Measurements from ENCODE around the gene GCAT. TPM values are rescaled to one million over a fixed set of nuclear protein-coding genes. Genes with fewer than 3 reads are reported as not detected.

GCAT gene
- total RNA-seq, 2 donors from 2014 or later = 4.2 to 5.1 TPM

- no peak for ATAC-seq (replicated peaks)
Observed at GRCh38 chr22:37862570-37863325, 55.0 kb downstream of the GCAT start.

GRCh38 chr22:37865510-37865909 lies 57.8 kb downstream of the GCAT start:
- peaks cover 10% of the 10 kb centered on the region for H3K4me1 Mint-ChIP-seq
- no peak overlapping the region for H3K4me3 Mint-ChIP-seq
- ATAC-seq (replicated peaks) = no peak
- H3K9me3 Mint-ChIP-seq = no peaks in the 10 kb centered on the region
- H3K36me3 Mint-ChIP-seq (ENCODE audit: low read depth) = peaks cover 100% of the 10 kb centered on the region
- no peaks in the 10 kb centered on the region for H3K27me3 Mint-ChIP-seq
- no peak overlapping the region for H3K27ac Mint-ChIP-seq

More at GRCh38 chr22:37862570-37863325, 55.0 kb downstream of the GCAT start:
- no peak overlapping the region for H3K4me3 Mint-ChIP-seq
- no peaks in the 10 kb centered on the region for H3K27me3 Mint-ChIP-seq
- H3K27ac Mint-ChIP-seq = no peak overlapping the region
- H3K36me3 Mint-ChIP-seq (ENCODE audit: low read depth) = peaks cover 100% of the 10 kb centered on the region
- peaks cover 11% of the 10 kb centered on the region for H3K4me1 Mint-ChIP-seq
- H3K9me3 Mint-ChIP-seq = no peaks in the 10 kb centered on the region

Other genes with a start within 250 kb of the GCAT start
- 1 to 10 TPM; 1.0 to 2.3 TPM for gene CDC42EP1, start 247.5 kb upstream of the GCAT start, total RNA-seq
- not detected for gene LGALS2, start 227.8 kb upstream of the GCAT start, total RNA-seq
- gene GGA1, start 199.1 kb upstream of the GCAT start, total RNA-seq = 10 to 100 TPM; 69.3 to 79.8 TPM
- gene SH3BP1, start 168.3 kb upstream of the GCAT start, total RNA-seq = 100 to 1,000 TPM; 118 to 132 TPM
- 10 to 100 TPM; 38.0 to 43.2 TPM for gene PDXP, start 149.2 kb upstream of the GCAT start, total RNA-seq
- gene LGALS1, start 132.3 kb upstream of the GCAT start, total RNA-seq = 1,000 to 10,000 TPM; 1,410 to 2,076 TPM
- 10 to 100 TPM; 22.1 to 46.1 TPM for gene NOL12, start 121.6 kb upstream of the GCAT start, total RNA-seq
- 10 to 100 TPM; 28.2 to 36.9 TPM for gene TRIOBP, start 110.9 kb upstream of the GCAT start, total RNA-seq
- not detected for gene GALR3, start 15.4 kb downstream of the GCAT start, total RNA-seq
- gene ANKRD54, start 36.4 kb downstream of the GCAT start, total RNA-seq = 10 to 100 TPM; 13.0 to 25.2 TPM
- 100 to 1,000 TPM; 553 to 834 TPM for gene EIF3L, start 41.5 kb downstream of the GCAT start, total RNA-seq
- 10 to 100 TPM; 10.3 to 15.9 TPM for gene MICALL1, start 98.4 kb downstream of the GCAT start, total RNA-seq
- under 1 TPM in 1 of 2 donors, not detected in 1; 0.84 TPM for gene C22orf23, start 145.7 kb downstream of the GCAT start, total RNA-seq
- 10 to 100 TPM; 48.1 to 95.1 TPM for gene POLR2F, start 145.8 kb downstream of the GCAT start, total RNA-seq
- not detected for gene SOX10, start 176.6 kb downstream of the GCAT start, total RNA-seq
- 10 to 100 TPM; 15.2 to 23.2 TPM for gene PICK1, start 249.5 kb downstream of the GCAT start, total RNA-seq